UCSD-AML1 (cell line): Measurements from ENCODE around the gene C8B.

Source experiments
- DNase-seq: peaks from one replicate; lab custom pipeline; 2025; ENCODE audit not compliant: unreplicated experiment; lab: John Stamatoyannopoulos, UW

The C8B gene

GRCh38 chr1:56973923-56974742, 8.3 kb upstream of the C8B start:
- no peak for DNase-seq

DNA sequence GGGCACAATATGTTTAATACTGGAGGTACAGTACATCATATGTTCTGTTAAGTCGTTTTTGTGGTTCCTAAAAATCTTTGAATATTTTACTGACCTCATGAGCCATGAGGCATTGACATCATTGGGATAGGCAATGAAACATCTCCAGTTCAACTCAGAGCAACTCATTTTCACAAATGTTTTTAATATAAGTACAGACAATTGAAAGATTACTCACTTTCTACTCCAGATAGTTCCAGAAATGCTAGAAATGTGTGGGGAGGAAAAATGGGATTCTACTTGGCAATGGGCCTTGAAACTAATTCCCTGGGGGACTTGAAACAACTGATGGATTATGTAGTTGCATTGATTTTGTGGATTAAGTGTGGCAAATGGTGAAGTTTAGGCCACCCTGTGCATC, 7.2 kb upstream of the C8B start:
- no peak for DNase-seq

DNA sequence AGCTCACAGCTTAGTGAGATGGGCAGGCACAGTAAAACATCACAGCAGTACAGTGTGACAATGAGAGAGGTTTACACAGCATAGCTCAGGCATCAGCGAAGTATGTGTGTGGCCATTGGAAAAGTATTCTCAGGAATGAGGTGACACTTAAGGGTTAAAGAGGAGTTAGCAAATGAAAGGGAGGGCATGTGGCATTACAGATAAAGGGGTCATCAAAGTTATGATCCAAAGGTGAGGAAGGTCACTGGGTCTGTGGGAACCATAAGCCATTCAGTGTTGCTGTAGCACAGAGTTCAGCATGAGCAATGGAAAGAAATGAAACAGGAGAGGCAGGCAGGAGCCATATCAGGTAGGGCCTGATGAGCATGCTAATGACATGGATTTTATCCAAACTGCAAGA, 4.5 kb upstream of the C8B start:
- DNase-seq, result no peak

GRCh38 chr1:56968878-56969495, 3.2 kb upstream of the C8B start:
- no peak for DNase-seq

GRCh38 chr1:56967900-56968832, 2.4 kb upstream of the C8B start:
- no peak for DNase-seq

GRCh38 chr1:56967355-56967754, 1.5 kb upstream of the C8B start:
- no peak for DNase-seq

- no peak for DNase-seq
Observed at GRCh38 chr1:56966698-56966999, 834 bp upstream of the C8B start.

DNA sequence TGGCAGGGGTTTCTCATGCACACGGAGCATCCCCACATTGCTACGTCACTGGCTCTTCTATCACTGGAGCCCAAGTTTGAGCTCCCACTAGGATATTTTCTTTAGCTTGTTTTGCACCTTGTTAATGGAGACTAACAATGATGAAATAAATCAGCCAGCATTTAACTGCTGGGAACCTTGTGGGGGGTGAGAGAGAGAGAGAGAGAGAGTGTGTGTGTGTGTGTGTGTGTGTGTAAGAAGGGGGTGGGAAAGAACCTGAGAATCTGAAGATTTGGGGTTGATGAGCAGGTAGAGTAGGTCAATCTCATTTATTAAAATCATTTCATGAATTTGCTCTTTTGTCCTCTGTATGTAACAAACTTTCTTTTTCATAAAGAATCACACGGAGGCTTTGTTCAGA, 624 bp downstream of the C8B start:
- DNase-seq, result no peak

DNA sequence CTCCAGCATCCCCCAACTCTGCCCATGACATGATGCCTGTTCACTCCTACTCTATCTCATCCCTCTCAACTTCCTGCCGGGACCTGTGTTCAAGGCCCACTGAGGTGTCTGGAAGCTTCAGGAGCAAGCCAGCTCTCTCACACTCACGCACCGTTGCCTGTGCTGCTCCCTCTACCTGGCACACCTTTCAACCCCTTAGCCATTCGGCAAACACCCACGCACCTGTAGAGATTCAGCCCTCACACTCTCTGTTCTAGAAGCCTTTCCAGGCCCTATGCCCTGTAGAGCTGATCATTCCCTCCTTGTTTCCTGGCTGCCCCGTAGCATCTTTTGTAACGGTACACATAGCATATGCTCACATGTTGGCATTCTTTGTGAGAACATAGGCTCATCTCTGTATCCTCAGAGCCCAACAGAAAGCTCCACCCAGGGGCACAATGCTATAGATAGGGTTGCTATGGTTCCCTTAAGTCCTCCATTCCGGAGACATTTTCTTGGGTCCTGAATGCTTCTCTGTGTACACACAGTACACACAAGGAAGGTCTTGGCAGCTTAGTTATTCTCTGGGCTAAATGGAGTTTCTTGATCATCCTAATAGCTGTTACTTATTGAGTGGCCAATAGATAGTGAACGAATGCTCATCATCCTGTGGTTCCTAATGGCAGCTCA, 1.3 kb downstream of the C8B start:
- DNase-seq, result no peak

- DNase-seq, result no peak
Observed at GRCh38 chr1:56963667-56964066, 2.1 kb downstream of the C8B start.

DNA sequence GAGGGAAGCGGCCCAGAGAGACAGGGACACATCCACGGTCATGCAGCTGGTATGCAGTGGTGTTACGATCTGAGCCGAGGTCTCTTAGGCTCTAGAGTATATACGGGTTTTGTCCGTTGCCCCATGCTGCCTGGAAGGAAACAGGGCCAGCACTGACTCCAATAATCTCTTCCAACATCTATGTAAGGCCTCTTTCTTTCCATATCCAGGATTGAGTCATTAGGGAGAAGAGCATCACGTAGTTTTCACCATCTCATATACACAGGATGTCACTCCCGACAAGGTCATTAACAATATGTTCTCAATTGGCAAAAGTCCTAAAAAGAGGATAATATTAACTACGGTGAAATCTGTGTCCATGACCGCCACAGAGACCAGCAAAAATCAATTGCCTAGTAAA, 4.4 kb downstream of the C8B start:
- no peak for DNase-seq

DNA sequence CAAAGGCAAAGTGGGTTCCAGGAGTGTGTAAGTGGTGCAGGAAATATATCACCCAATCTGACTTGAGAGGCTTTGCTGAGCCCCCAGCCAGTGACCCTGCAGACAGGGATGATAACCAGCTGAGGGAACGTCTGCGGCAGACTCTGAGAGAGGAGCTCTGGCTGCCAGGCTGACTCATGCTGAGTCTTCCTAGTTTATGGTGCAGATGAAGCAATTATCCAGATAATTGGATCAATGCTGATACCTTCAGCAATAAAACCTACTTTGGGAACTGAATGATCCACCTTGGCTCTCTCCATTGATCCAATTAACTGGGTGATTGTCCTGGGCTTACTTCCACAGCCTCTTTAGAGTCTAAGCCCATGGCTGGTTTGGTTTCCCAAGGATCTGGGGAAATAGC, 7.3 kb downstream of the C8B start:
- DNase-seq, result no peak

DNA sequence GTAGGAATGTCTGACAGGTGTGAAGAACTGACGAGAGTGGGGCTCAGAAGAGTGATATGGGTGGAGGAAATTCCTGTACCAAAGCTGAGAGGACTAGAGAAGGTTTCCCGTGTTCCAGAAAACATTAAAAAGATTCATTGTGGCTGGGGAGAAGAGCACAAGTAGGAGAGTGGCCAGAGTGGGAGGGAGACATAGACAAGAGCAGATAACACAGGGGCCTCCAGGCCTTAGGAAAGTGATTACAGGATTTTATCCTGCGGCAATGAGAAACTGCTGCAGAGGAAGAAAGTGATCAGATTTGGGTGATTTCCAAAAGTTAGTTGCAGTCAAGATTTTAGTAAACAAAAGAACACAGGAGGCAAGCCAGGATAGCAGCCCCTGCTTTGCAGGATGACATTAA, 7.9 kb downstream of the C8B start:
- no peak for DNase-seq

DNA sequence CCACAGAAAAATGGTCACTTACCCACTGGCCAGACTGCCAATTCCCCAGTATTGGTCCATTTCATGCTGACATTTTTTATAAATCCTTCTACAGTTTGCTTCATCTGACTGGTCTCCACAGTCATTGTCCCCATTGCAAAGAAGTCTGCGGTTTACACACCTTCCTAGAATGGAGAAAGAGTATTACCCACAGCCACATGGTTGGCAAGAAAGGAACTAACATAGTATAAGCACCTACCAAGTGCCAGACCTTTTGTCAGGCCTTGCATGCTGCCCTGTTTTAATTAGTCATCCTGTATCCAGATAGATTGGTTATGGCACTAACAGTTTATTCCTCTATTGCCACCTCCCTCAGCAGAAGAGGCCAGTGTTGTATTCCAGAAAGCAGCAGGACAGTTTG, 11.2 kb downstream of the C8B start:
- no peak for DNase-seq

DNA sequence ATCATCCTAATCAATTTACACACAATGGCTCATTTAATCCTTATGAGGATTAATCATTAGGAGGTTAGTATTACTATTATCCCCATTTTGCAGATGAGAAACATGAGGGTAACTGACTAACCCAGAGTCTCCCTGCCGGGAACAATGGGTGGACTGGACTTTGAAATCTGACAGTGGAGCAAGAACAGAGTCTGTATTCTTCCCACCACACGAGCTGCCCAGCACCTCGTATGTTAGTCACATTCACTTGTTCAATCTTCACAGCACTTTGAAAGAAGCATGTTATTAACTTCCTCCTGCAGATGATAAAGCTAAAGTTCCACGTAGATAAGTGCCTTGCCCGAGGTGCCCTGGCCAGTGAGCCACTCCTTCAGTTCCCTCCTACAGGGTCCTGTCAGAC, 12.4 kb downstream of the C8B start:
- no peak for DNase-seq

DNA sequence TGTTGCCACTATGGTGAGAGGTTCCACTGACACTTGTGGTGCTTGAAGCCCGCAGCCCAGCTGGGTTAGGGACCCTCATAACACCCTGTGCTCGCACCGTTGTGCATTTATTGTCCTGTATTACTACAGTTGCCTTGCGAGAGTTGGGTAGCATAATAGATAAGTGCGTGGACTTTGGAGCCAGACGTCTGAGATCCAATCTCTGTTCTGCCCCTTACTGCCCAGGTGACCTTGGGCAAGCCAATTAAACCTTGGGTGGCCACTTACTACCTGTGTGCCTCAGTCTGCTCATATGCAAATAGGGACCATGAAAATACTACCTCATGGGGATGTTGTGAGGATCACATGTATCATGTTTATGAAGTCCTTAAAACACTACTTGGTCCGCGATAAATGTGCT, 13.3 kb downstream of the C8B start:
- DNase-seq, result no peak

DNA sequence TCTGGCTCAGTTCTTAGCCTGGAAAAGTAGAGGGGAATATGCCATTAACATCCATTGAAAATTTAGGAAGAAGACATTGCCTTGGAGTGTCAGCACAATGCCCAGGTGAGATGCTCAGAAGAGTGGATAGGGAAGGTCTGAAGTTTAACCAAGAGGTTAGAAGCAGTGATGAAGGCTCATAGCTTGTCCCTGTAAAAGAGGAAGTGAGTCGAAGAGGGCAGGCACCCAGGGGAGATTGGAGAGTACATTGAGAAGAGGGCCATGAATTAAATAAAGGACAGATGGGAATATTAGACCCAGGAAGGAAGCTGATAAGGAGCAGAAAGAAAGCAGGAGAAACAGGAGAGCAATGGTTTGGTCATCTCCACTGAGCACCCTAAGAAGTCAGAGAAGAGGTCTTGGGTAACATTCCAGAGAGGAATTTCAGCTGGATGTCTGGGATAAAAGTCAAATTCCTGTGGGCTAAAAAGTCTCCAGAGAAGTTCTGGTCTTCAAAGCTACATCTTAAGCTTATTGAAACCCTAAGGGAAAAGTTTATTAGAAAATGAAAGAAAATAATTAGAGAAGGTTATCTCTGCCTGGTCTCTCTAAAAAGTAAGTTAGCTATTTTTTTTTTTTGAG, 17.3 kb downstream of the C8B start:
- no peak for DNase-seq

- no peak for DNase-seq
Observed at GRCh38 chr1:56940039-56940438, 25.8 kb downstream of the C8B start.

GRCh38 chr1:56939209-56939608, 26.6 kb downstream of the C8B start:
- DNase-seq, result no peak

DNA sequence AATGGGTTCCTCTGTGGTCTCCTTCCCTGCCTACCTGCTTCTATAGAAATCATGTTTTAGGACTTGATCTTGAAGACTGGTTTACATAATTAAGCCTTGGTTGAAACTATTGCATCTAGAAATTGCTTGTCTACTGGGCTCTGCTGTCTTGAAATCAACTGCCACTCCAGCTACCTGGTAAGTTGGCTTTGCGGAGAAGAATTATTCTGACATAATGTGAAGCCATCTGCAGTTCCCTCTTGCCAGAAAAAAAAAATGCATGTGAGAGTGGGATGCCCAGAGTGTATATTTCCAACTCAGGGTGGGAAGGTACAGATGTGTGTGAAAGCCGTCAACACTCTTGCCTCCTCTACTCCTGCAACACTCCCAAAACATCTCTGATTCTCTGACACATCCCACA, 27.2 kb downstream of the C8B start:
- DNase-seq, result no peak

- no peak for DNase-seq
Observed at GRCh38 chr1:56934430-56935060, 31.3 kb downstream of the C8B start.
